Measurements from ENCODE around the gene ADCK1. TPM values are rescaled to one million over a fixed set of nuclear protein-coding genes. Genes with fewer than 3 reads are reported as not detected.
A peak's percentile ranks its signal among the peaks of the same experiment; 100 is the strongest.

ADCK1 gene
- polyA plus RNA-seq, 3 donors: 3.7 to 33.0 (median 5.4) TPM

- Histone ChIP-seq H3K9ac (ENCODE audit: insufficient read depth, low read length, poor library complexity, severe bottlenecking) (no peak overlapping the region), H3K27me3 (ENCODE audit: control insufficient read depth in 2 of 2, insufficient read depth in 2 of 2, low read length in 2 of 2) (no peaks in the 10 kb centered on the region), H4K20me1 (ENCODE audit: insufficient read depth, low read length) (no peaks in the 10 kb centered on the region), H3K4me2 (replicated peaks; ENCODE audit: extremely low read depth, low read length, poor library complexity, severe bottlenecking) (no peak overlapping the region), H3K79me2 (ENCODE audit: insufficient read depth, low read length) (no peaks in the 10 kb centered on the region), H3K4me3 (replicated peaks in 1 of 3; ENCODE audit: low read depth in 2 of 3, low read length in 3 of 3) (no peak overlapping the region), H3K27ac (ENCODE audit: low read depth in 1 of 2, low read length in 2 of 2) (no peak overlapping the region), H3K9me3 (replicated peaks in 1 of 2; ENCODE audit: control insufficient read depth in 1 of 2, insufficient read depth in 1 of 2, low read length in 2 of 2) (no peaks in the 10 kb centered on the region), H3K36me3 (replicated peaks in 1 of 2; ENCODE audit: control insufficient read depth in 1 of 2, insufficient read depth in 2 of 2, low read length in 2 of 2) (peaks cover 10 to 40% of the 10 kb centered on the region in 2 donors), H3K4me1 (ENCODE audit: control insufficient read depth in 1 of 2, insufficient read depth in 2 of 2, low read length in 2 of 2) (no peaks in the 10 kb centered on the region), H2AFZ (ENCODE audit: insufficient read depth, low read depth, low read length, poor library complexity, severe bottlenecking) (no peak overlapping the region)
- peaks cover 0 to 1% (median 0%) of the 10 kb centered on the region in 3 donors for H3K27me3 Mint-ChIP-seq (ENCODE audit: low read depth in 3 of 3)
- peaks cover 36 to 47% of the 10 kb centered on the region in 2 donors for H3K36me3 Mint-ChIP-seq
- H3K4me1 Mint-ChIP-seq: no peaks in the 10 kb centered on the region
- TF ChIP-seq CTCF (IDR thresholded peaks at IDR 0.05): no peak
- 100% methylated on average over 1 of the region's 2 CpGs for WGBS (ENCODE audit: insufficient coverage)
- H3K4me3 Mint-ChIP-seq: no peak overlapping the region
- H3K27ac Mint-ChIP-seq: peak overlapping the region in 1 of 7 donors; percentile 55
- H3K9me3 Mint-ChIP-seq: no peaks in the 10 kb centered on the region
- intact Hi-C loops (cut with micrococcal nuclease): no loop called here
- no peak for DNase-seq
Measured at GRCh38 chr14:77830692-77831091, 30.8 kb downstream of the ADCK1 start.

- Mint-ChIP-seq H3K9me3 (no peaks in the 10 kb centered on the region), H3K27me3 (ENCODE audit: low read depth in 3 of 3) (peaks cover 0 to 3% (median 0%) of the 10 kb centered on the region in 3 donors)
- TF ChIP-seq CTCF (IDR thresholded peaks at IDR 0.05): no peak
Measured at GRCh38 chr14:77832297-77832696, 32.4 kb downstream of the ADCK1 start.

More at GRCh38 chr14:77832297-77832696, 32.4 kb downstream of the ADCK1 start:
- Histone ChIP-seq H3K9me3 (replicated peaks in 1 of 2; ENCODE audit: control insufficient read depth in 1 of 2, insufficient read depth in 1 of 2, low read length in 2 of 2) (no peaks in the 10 kb centered on the region), H3K27me3 (ENCODE audit: control insufficient read depth in 2 of 2, insufficient read depth in 2 of 2, low read length in 2 of 2) (no peaks in the 10 kb centered on the region), H3K4me2 (replicated peaks; ENCODE audit: extremely low read depth, low read length, poor library complexity, severe bottlenecking) (no peak overlapping the region), H3K4me1 (ENCODE audit: control insufficient read depth in 1 of 2, insufficient read depth in 2 of 2, low read length in 2 of 2) (no peaks in the 10 kb centered on the region), H3K27ac (ENCODE audit: low read depth in 1 of 2, low read length in 2 of 2) (no peak overlapping the region), H3K4me3 (replicated peaks in 1 of 3; ENCODE audit: low read depth in 2 of 3, low read length in 3 of 3) (no peak overlapping the region), H2AFZ (ENCODE audit: insufficient read depth, low read depth, low read length, poor library complexity, severe bottlenecking) (no peak overlapping the region), H3K79me2 (ENCODE audit: insufficient read depth, low read length) (no peaks in the 10 kb centered on the region), H3K9ac (ENCODE audit: insufficient read depth, low read length, poor library complexity, severe bottlenecking) (no peak overlapping the region), H3K36me3 (replicated peaks in 1 of 2; ENCODE audit: control insufficient read depth in 1 of 2, insufficient read depth in 2 of 2, low read length in 2 of 2) (peaks cover 8 to 33% of the 10 kb centered on the region in 2 donors), H4K20me1 (ENCODE audit: insufficient read depth, low read length) (no peaks in the 10 kb centered on the region)
- Mint-ChIP-seq H3K27ac (peak overlapping the region in 1 of 7 donors; percentile 60), H3K4me1 (no peaks in the 10 kb centered on the region), H3K4me3 (no peak overlapping the region), H3K36me3 (peaks cover 35 to 40% of the 10 kb centered on the region in 2 donors)
- intact Hi-C loops (cut with micrococcal nuclease): no loop called here
- WGBS (ENCODE audit: insufficient coverage): 0% methylated on average over 1 of the region's 3 CpGs
- no peak for DNase-seq
